ENCODE measurements around the gene EFNA2.

The EFNA2 gene

GRCh38 chr19:1249298-1249989, 36.2 kb upstream of the EFNA2 start:
- DNase-seq = peak; percentile 91

DNA sequence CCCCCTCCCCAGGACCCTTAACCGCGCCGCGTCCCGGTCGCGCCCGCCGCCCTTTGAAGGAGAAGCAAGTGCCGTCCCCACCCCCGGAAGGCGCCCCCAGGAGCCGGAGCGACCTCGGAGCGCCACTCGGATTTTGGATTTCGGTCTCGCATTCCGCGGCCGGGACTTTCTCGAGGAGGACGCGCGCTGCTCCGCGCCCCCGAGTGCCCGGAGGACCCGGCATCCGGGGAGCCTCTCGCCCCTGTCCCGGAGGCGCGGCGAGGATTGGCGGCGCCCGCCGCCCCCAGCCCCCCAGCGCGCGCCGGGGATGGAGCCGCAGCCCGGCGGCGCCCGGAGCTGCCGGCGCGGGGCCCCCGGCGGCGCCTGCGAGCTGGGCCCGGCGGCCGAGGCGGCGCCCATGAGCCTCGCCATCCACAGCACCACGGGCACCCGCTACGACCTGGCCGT, 35.7 kb upstream of the EFNA2 start:
- no peak for DNase-seq

DNA sequence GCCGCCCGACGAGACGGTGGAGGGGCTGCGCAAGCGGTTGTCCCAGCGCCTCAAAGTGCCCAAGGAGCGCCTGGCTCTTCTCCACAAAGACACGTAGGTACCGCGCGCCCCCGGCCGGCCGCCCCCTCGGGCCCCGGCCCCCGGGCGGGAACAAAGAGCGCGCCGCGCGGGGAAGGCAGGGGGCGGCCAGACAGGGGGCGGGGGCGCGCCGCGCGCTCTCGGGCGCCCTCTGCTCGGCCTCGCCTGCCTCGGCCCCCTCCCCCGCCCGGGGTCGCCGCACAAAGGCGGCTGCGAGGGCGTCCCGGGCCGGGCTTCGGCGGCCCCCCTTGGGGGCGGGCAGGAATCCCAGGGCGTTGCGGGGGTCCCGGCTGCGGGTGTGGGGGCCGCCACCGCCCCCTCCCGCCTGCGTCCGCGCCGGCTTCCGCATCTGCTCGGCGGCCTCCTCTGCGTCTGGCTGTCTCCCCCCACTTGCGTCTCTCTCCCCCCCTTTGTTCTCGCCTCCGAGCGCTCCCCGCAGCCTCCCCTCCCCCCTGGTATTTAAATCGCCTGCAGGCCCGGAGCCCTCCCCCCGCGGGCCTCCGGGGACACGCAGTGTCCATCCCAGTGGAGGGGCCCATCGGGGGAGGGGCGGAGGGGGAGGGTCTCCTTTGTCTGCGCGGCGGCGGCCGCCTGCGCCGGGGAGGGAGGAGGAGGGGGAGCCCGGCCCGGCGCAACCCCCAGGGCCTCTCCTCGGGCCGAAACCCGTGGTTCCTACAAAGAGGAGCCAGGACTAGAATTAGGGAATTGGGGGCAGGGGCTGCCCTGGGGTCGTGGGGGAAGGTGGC, 35.0 kb upstream of the EFNA2 start:
- peak; percentile 70 to 77 for DNase-seq

DNA sequence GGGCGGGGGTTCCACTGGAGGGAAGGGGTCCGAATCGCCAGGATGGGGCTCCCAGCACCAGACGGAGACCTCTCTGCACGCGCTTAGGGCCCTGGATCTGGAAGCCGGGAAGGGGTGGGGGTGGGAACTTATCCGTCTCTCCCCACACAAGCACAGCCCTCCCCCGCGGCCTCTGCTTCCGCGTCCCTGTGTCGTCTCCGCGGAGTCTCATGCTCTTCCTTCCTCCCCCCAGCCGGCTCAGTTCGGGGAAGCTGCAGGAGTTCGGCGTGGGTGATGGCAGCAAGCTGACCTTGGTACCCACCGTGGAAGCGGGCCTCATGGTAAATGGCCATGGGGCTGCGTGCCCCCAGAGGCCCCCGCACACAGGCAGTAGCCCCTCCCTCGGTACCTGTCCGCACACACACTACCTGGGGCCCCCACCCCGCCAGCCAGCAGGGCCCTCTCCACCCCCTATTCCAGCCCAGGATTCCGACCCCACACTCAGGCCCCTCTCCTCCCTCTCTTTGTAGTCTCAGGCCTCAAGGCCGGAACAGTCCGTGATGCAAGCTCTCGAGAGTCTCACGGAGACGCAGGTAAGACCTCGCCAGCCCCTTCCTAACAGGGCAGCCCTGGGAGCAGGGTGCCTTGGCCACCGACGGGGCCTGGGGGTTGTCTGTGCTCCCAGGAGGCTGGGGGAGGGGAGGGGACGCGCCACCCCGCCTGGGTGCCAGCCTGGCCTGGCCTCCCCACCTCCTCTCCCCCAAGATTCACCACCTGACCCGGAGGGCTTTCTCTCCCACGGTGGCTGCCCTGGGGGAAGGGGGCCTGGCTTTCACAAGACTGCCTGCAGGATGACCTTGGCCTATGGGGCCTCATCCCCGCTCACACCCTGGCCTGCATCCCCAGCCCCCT, 34.1 kb upstream of the EFNA2 start:
- peak in 1 of 2 donors; percentile 50 for DNase-seq

DNA sequence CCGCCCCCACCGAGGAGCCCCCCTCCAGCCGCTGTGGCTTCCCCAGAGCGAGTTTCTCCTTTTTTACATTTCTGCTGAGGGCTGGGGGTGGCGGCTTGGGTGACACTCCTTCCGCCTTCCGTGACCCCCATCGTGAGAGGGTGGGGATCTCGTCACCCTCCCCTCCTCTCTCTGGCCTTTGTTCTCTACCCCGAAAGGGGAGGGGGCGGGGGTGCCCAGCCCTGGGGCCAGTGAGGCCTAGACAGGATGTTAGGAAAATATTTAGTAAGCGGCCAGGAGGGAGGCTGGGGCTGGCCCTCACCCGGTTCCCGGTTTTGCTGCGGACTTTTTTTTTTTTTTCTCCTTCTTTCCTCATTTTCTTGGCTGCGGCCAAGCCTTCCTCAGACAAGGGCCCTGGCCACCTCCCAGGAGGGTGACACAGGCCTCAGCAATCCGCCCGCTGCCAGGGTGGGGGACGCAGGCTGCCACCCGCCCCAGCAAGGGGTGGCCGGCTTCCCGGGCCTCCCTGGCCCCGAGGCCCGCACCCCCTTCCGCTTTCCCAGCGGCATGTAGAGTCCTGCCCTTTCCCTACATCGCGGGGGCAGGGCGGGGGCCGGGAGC, 33.4 kb upstream of the EFNA2 start:
- DNase-seq = peak; percentile 75 to 88

- peak; percentile 91 to 92 for DNase-seq
Measured at GRCh38 chr19:1252821-1253513, 32.7 kb upstream of the EFNA2 start.

DNA sequence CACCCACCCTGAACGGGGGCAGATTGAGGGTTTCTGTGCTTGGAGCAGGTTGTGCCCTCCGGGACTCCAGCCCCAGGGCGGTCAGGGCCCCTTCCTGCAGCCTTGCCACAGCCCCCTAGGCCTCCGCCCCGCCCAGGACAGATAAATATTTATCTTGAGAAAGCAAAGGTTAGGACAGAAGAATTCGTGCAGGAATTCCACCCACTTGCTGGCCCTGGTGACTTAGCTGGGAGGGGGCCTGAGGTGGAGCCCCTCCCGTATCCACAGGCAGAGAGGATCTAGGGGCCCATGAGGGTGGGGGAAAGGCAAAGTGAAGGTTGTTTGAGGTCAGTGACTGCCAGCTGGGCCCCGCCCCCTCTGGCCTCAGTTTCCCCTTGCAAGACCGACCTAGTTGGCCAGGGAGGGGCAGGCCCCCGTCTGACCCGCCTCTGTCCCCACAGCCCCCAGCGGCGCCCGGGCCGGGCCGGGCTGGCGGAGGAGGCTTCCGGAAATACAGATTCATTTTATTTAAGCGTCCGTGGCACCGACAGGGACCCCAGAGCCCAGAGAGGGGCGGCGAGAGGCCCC, 32.1 kb upstream of the EFNA2 start:
- no peak for DNase-seq

- DNase-seq = peak; percentile 27 to 39
Measured at GRCh38 chr19:1254081-1254527, 31.6 kb upstream of the EFNA2 start.

DNA sequence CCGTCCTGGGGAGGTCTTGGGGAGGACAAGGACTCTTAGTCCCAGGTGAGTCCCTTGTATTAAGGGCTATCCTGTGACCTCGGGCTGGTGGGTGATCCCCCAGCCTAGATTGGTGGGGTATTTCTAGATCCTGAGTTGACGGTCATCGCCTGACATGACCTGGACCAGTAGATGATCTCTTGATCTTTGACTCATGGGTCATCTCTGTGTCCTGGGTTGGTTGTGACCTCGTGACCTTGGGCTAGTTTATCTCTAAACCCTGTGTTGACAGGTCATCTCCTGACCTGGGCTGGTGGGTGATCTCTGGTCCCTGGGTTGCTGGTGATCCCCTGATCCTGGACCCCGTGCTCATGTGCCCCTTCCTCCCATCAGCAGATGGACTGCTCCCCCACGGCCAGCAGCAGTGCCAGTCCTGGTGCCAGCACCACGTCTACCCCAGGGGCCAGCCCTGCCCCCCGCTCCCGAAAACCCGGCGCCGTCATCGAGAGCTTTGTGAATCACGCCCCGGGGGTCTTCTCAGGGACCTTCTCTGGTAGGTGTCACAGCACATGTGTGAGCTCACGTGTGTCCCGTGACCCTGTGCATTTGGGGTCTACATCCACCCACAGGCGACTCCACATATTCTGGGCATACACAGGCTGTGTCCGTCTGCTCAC, 31.0 kb upstream of the EFNA2 start:
- no peak for DNase-seq

- peak; percentile 55 to 83 for DNase-seq
Measured at GRCh38 chr19:1255186-1256161, 30.2 kb upstream of the EFNA2 start.

- no peak for DNase-seq
Measured at GRCh38 chr19:1256646-1257474, 28.8 kb upstream of the EFNA2 start.

DNA sequence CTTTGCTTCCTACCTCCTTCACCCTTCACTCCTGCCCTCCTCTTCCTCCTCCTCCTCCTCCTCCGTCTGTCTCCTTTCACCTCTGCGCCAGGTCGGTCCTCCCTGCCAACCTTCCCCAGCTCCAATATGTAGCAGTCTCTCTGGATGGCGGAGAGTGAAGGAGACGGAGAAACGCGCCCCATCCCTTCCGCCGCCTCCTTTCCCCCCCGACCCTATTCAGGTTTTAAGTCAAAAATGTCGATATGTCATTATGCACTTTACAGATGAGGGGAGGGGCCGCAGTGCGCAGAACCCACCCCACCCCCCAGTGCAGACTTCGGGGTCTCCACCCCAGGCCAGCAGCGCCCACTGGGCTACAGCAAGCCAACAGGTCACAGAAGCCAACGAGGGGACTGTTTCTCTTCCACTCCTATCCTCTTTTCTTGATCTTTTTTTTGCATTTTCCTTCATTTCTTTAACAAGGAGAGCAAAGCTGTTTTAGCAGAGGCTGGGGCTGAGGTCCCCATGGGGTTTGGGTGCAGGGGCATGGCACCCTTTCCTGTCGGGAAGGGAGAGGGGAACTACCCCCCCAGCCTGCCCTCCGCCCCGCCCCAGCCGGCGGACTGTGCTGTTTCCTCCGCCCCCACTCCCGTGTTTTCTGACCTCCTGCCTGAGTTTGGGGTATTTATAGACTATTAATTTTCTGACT, 28.1 kb upstream of the EFNA2 start:
- DNase-seq = no peak

DNA sequence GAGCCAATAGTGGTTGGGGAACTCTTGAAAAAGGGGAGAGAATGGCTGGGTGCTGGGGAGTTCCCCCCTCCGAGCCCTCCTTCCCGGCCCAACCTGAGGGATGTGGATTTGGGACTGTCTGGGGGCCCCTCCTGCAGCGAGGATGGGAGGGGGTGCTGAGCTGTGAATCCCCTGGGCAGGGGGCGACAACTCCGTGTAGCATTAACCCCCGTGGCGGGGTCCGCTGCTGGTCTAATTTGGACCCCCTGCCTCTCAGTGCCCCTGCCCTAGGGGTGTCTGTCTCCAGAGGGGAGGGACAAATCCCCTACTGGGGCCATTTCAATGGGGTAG, 27.5 kb upstream of the EFNA2 start:
- DNase-seq = no peak

DNA sequence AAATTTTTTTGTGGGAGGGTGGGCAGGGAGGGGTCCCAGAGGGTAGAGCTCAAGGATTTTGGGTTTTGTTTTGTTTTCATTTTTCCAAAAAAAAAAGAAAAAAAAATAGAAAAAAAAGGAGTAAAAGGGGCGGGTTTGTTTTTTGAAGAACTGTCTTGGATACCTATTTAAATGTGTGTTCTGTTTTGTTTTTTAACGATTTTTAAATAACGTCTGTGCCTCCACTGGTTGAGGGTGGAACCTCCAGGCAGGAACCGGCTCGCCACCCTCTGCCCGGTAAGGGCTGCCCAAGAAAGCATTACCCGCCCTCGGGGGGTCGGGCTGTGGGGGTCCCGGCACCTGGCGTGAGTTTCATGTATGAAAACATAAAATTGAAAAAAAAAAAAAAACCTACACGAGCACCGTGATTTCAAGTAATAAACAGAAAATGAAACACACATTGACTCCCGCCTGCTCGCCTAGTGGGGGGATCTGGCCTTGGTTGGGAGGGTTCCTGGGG, 26.9 kb upstream of the EFNA2 start:
- no peak for DNase-seq

DNA sequence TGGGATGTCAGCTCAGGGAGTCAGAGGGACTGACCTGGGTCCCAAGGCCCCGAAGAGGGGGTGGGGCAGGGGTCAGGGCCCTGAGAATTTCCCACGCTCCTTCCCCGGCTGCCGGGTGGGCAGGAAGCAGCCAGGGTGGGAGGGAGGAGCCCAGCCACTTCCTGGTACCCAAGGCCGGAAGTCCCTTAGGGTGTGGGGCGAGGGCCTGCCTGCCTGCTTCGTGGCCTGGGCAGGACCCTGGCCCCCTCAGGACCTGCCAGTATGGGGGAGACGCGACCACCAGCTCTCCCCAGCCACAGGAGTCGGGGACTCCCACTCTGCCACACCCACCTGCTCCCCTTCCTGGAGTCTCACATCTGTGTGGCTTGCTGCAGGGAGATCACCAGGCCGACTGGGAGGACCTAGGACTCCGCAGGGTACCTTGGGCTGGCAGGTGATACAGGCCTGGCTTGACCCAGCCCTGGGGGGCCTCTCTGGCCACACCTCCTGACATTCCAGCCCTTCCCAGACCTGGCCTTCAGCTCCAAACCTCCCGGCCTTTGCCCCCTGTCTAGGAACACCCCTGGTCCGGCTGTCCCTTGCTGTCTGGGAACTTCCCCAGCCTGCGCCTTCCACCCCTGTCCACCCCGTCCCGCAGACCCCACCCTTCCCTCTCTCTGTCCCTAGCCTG, 26.3 kb upstream of the EFNA2 start:
- DNase-seq = no peak

- DNase-seq = no peak
Measured at GRCh38 chr19:1259876-1260748, 25.6 kb upstream of the EFNA2 start.

All from hippocampal formation (tissue), 2 donors.